DND-41 (cell line): ENCODE results near the gene PITPNC1.

ENCODE experiments used
- CTCF ChIP-seq: IDR thresholded peaks from 2 replicates; pipeline ENCODE4 v1.5.1; 2012; ENCODE audit warnings: borderline replicate concordance, low read length, moderate library complexity, mild to moderate bottlenecking; ENCODE audit not compliant: poor library complexity, severe bottlenecking; ENCODE audit errors: extremely low read depth
- EZH2 ChIP-seq: IDR thresholded peaks from 3 replicates; pipeline ENCODE4 v1.6.1; 2012; ENCODE audit warnings: borderline replicate concordance, low read depth, mild to moderate bottlenecking, moderate library complexity, low read length, inconsistent platforms; ENCODE audit not compliant: severe bottlenecking

- no peak for TF ChIP-seq CTCF
- TF ChIP-seq EZH2: no peak
These were observed 79.8 kb downstream of the PITPNC1 start for GRCh38 chr17:67456889-67457288.
